GM12878 (cell line): ENCODE results near the gene COL26A1. TPM values are rescaled to one million over a fixed set of nuclear protein-coding genes. Genes with fewer than 3 reads are reported as not detected.

Source experiments
- ATAC-seq: fragments of 200-7000 bp; cut with Tn5 transposase; 3 replicates; pipeline ENCODE4 v1.9.1; 2020; ENCODE audit warnings: mild to moderate bottlenecking, moderate library complexity
- BruUV-seq: library from RNA; stranded (reverse); fragments of 400-500 nt; replicated peaks from 2 replicates; lab custom pipeline; 2021; lab: Mats Ljungman, UMichigan
- CTCF ChIA-PET: fragments of 300-600 bp; sonication (Branson Sonifier 250); formaldehyde crosslinking; extraction: SDS; loops from one replicate; lab custom pipeline; 2021; ENCODE audit warnings: inconsistent platforms; lab: Yijun Ruan, JAX
- POLR2A ChIA-PET: fragments of 350-600 bp; formaldehyde crosslinking; extraction: SDS; loops from one replicate; lab custom pipeline; 2021; ENCODE audit warnings: inconsistent platforms; lab: Charles Lee
- RAD21 ChIA-PET: fragments of 300-600 bp; sonication (Branson Sonifier 250); formaldehyde crosslinking; loops from one replicate; lab custom pipeline; 2023; ENCODE audit warnings: antibody characterized with exemption; ENCODE audit not compliant: unreplicated experiment; lab: Charles Lee
- SMC1A ChIA-PET: fragments of 300-600 bp; sonication (Branson Sonifier 250); formaldehyde crosslinking; loops from one replicate; lab custom pipeline; 2023; ENCODE audit not compliant: unreplicated experiment, uncharacterized antibody; lab: Charles Lee
- DNase-seq: peaks from one replicate; pipeline ENCODE4 v3.0.0-alpha.2; 2011; ENCODE audit warnings: low read depth, low spot score
- FAIRE-seq: peaks from 3 replicates; lab custom pipeline; 2011; peaks lifted over from hg19 to GRCh38; lab: Jason Lieb, UNC
- H2AFZ ChIP-seq: 2 replicates; pipeline ENCODE4 v1.6.0; 2011; ENCODE audit warnings: low read depth, low read length, control low read depth; ENCODE audit not compliant: control insufficient read depth
- H3K27ac ChIP-seq: 2 replicates; pipeline ENCODE4 v1.5.1; 2011; ENCODE audit warnings: control low read depth; ENCODE audit not compliant: control insufficient read depth, insufficient read depth
- H3K27me3 ChIP-seq, 2 experiments: replicated peaks in 1 of 2; 2 replicates each; pipeline versions ENCODE4 v1.6.0 to v1.6.1; 2011; ENCODE audit warnings: low read length in 1 of 2; ENCODE audit not compliant: control insufficient read depth in 2 of 2, insufficient read depth in 2 of 2
- H3K36me3 ChIP-seq, 2 experiments: 2 replicates each; pipeline ENCODE4 v1.5.1; 2011; ENCODE audit warnings: low read length in 1 of 2; ENCODE audit not compliant: control insufficient read depth in 2 of 2, insufficient read depth in 2 of 2
- H3K4me1 ChIP-seq: 2 replicates; pipeline ENCODE4 v1.6.1; 2011; ENCODE audit warnings: mild to moderate bottlenecking, low read length, moderate library complexity, mixed read lengths; ENCODE audit not compliant: control insufficient read depth, insufficient read depth
- H3K4me2 ChIP-seq: 2 replicates; pipeline ENCODE4 v1.6.0; 2011; ENCODE audit warnings: control low read depth; ENCODE audit not compliant: control insufficient read depth, insufficient read depth
- H3K4me3 ChIP-seq: fragments of 200-600 bp; sonication (generic); 2 replicates; pipeline ENCODE4 v1.5.1; 2016
- H3K79me2 ChIP-seq: 2 replicates; pipeline ENCODE4 v1.6.0; 2011; ENCODE audit warnings: low read length; ENCODE audit not compliant: control insufficient read depth, insufficient read depth
- H3K9ac ChIP-seq: 2 replicates; pipeline ENCODE4 v1.8.0; 2011; ENCODE audit warnings: low read length, control low read depth, mixed read lengths; ENCODE audit not compliant: control insufficient read depth, insufficient read depth
- H3K9me3 ChIP-seq: replicated peaks from 3 replicates; pipeline ENCODE4 v1.5.1; 2011; ENCODE audit warnings: mild to moderate bottlenecking, low read length; ENCODE audit not compliant: control insufficient read depth, insufficient read depth
- H4K20me1 ChIP-seq: 2 replicates; pipeline ENCODE4 v1.6.0; 2011; ENCODE audit not compliant: control insufficient read depth, insufficient read depth
- ASH2L ChIP-seq: fragments of 300-600, 200-600 bp; sonication (generic); IDR thresholded peaks from 2 replicates; pipeline ENCODE4 v1.6.1; 2017; ENCODE audit warnings: low read depth, mild to moderate bottlenecking, borderline replicate concordance
- BCL11A ChIP-seq: IDR thresholded peaks from 2 replicates; pipeline ENCODE4 v1.6.1; 2011; ENCODE audit warnings: low read depth, low read length
- CBX5 ChIP-seq: sonication (generic); IDR thresholded peaks from 2 replicates; pipeline ENCODE4 v1.6.1; 2016; ENCODE audit warnings: low read depth, moderate library complexity, mild to moderate bottlenecking, inconsistent platforms
- CHD4 ChIP-seq: fragments of 200-600 bp; sonication (generic); IDR thresholded peaks from 2 replicates; pipeline ENCODE4 v1.6.1; 2016; ENCODE audit warnings: mild to moderate bottlenecking
- FOXM1 ChIP-seq: IDR thresholded peaks from 2 replicates; pipeline ENCODE4 v1.6.1; 2012; ENCODE audit warnings: low read depth, mild to moderate bottlenecking, inconsistent platforms, low read length, moderate library complexity
- IKZF1 ChIP-seq: fragments of 450-650 bp; conservative IDR thresholded peaks from 2 replicates; pipeline ENCODE4 v1.6.1; 2017; ENCODE audit warnings: antibody characterized with exemption, mild to moderate bottlenecking
- IRF3 ChIP-seq: fragments of 450-650 bp; IDR thresholded peaks from 2 replicates; pipeline ENCODE4 v1.6.1; 2014; ENCODE audit warnings: mild to moderate bottlenecking
- MLLT1 ChIP-seq: fragments of 450-650 bp; IDR thresholded peaks from 2 replicates; pipeline ENCODE4 v1.6.1; 2016; ENCODE audit warnings: mild to moderate bottlenecking
- NR2F1 ChIP-seq: fragments of 450-650 bp; conservative IDR thresholded peaks from 2 replicates; pipeline ENCODE4 v1.6.1; 2017; ENCODE audit warnings: mild to moderate bottlenecking
- PAX8 ChIP-seq: fragments of 450-650 bp; IDR thresholded peaks from 2 replicates; pipeline ENCODE4 v1.6.1; 2017; ENCODE audit warnings: mild to moderate bottlenecking, moderate library complexity
- TCF3 ChIP-seq: IDR thresholded peaks from 2 replicates; pipeline ENCODE4 v1.6.1; 2012; ENCODE audit warnings: low read depth, mild to moderate bottlenecking, low read length, borderline replicate concordance; ENCODE audit not compliant: insufficient read depth
- USF2 ChIP-seq: IDR thresholded peaks from 2 replicates; pipeline ENCODE4 v1.6.1; 2011; ENCODE audit warnings: low read depth, low read length, improper control_type of control experiment, borderline replicate concordance
- ZBTB4 ChIP-seq: fragments of 450-650 bp; formaldehyde crosslinking; IDR thresholded peaks from 2 replicates; pipeline ENCODE4 v1.4.0; 2022; ENCODE audit warnings: mild to moderate bottlenecking, moderate library complexity
- ZNF622 ChIP-seq: fragments of 450-650 bp; IDR thresholded peaks from 2 replicates; pipeline ENCODE4 v1.6.1; 2017; ENCODE audit warnings: mild to moderate bottlenecking, inconsistent platforms
- ZZZ3 ChIP-seq: IDR thresholded peaks from 2 replicates; pipeline ENCODE4 v1.6.1; 2011; ENCODE audit warnings: low read depth; ENCODE audit not compliant: control insufficient read depth, insufficient read length
- WGBS: methylation state at CpG from one replicate; pipeline ENCODE4 v1.1.6; 2016; ENCODE audit warnings: low lambda C conversion rate; ENCODE audit not compliant: insufficient replicate concordance, insufficient coverage; ENCODE audit errors: missing lambda C conversion rate; 5-methylcytosine and 5-hydroxymethylcytosine counted together
- in situ Hi-C: fragments of 300-500 bp; cut with MboI; formaldehyde crosslinking; loops from 9 replicates; pipeline ENCODE4 v1.14.3; 2018; ENCODE audit warnings: mixed read lengths
- intact Hi-C: fragments of 100-400 bp; cut with micrococcal nuclease; formaldehyde crosslinking; loops from one replicate; pipeline ENCODE4 v1.14.2; 2022; ENCODE audit not compliant: unreplicated experiment
- polyA plus RNA-seq, 11 experiments: library from polyadenylated mRNA; depleted of rRNA in 4 of 11; unstranded in 6 of 11; stranded (reverse) in 5 of 11; fragments of >200 nt; fragmentation: Nextera tagmentation in 4 of 11; fragmentation: Illumina TruSeq in 1 of 11; extraction: Ambion mirVana in 4 of 11; extraction: Trizol in 1 of 11; gene quantifications; 1 replicate in 1 of 11; 2 replicates in 10 of 11; pipeline versions ENCODE4 v1.2.1 to v1.2.3, GENCODE V29; 2011 to 2016; ENCODE audit warnings: inconsistent platforms in 2 of 11, missing spikeins in 2 of 11, low read depth in 1 of 11
- total RNA-seq, 4 experiments: library from RNA; depleted of rRNA in 3 of 4; stranded (reverse); fragments of >200 nt in 3 of 4; fragmentation: Illumina TruSeq in 1 of 4; extraction: Trizol in 1 of 4; gene quantifications; 2 replicates each; pipeline versions ENCODE4 v1.2.1 to v1.2.3, GENCODE V29; 2013 to 2021
- TF ChIP-seq, protein P1 (sequence below): fragments of 450-650 bp; conservative IDR thresholded peaks from 2 replicates; pipeline ENCODE4 v1.6.1; 2017; ENCODE audit warnings: mild to moderate bottlenecking, moderate library complexity

Gene COL26A1
- total and polyA plus RNA-seq, 10 of the 15 experiments (the other 5 are each of a cell fraction or from before 2014, with no cell fraction given): 0.08 TPM; not detected in 9

DNA sequence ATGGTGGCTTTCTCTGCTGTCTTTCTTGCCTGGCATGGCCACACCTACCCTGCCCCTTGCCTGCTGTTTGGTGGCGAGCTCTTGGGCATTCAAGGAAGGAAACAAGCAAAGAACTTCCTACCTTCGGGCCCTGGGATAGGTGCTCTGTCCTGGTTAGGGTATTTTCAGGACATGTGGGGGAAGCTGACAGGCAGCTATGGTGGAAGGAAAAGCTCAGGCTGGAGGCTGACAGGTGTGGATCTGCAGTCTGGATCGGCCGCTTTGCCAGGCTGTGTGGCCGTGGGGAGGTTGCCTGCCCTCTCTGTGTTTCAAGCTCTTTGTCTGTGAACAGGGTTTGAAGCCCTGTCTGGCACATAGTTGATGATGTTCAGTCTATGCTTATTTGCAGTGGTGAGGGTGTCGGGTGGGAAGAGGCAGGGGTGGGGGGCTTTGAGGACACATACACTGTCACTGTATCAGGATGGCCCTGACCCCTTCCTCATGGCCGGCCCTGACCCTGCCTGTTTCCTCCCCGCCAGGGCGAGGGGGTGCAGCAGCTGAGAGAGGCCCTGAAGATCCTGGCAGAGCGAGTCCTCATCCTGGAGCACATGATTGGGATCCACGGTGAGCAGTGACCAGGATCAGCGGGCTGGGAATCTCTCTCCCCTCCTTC is 192.7 kb downstream of the COL26A1 start:
- intact Hi-C loops: no loop called here
- Histone ChIP-seq H3K9me3 (no peaks in the 10 kb centered on the region; the same call in 2 of the 3 replicates), H2AFZ (no peak overlapping the region), H3K4me1 (no peaks in the 10 kb centered on the region), H3K36me3 (no peaks in the 10 kb centered on the region), H3K9ac (no peak overlapping the region), H3K27me3 (no peaks in the 10 kb centered on the region), H3K79me2 (no peaks in the 10 kb centered on the region), H3K27ac (no peak overlapping the region), H4K20me1 (no peaks in the 10 kb centered on the region), H3K4me3 (no peak overlapping the region), H3K4me2 (no peak overlapping the region)
- 22% methylated on average over 12 of the region's 12 CpGs for whole genome bisulfite sequencing
- ChIA-PET CTCF (no interaction called here), SMC1A (no interaction called here), POLR2A (no interaction called here), RAD21 (no interaction called here)
- TF ChIP-seq FOXM1 (no peak), ZBTB4 (no peak), ASH2L (no peak), USF2 (no peak), IKZF1 (no peak), MLLT1 (no peak), BCL11A (no peak), TCF3 (no peak), IRF3 (no peak), ZZZ3 (no peak), PAX8 (no peak), CBX5 (no peak), CHD4 (no peak), ZNF622 (no peak), NR2F1 (no peak)
- TF ChIP-seq, protein P1, sequence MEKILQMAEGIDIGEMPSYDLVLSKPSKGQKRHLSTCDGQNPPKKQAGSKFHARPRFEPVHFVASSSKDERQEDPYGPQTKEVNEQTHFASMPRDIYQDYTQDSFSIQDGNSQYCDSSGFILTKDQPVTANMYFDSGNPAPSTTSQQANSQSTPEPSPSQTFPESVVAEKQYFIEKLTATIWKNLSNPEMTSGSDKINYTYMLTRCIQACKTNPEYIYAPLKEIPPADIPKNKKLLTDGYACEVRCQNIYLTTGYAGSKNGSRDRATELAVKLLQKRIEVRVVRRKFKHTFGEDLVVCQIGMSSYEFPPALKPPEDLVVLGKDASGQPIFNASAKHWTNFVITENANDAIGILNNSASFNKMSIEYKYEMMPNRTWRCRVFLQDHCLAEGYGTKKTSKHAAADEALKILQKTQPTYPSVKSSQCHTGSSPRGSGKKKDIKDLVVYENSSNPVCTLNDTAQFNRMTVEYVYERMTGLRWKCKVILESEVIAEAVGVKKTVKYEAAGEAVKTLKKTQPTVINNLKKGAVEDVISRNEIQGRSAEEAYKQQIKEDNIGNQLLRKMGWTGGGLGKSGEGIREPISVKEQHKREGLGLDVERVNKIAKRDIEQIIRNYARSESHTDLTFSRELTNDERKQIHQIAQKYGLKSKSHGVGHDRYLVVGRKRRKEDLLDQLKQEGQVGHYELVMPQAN: no peak
- ATAC-seq (no peak), FAIRE-seq (no peak), DNase-seq (no peak)
- in situ Hi-C loops: no loop called here
- BruUV-seq: no TSS peak
